Uterus (tissue), 2 donors: Measurements from ENCODE around the gene TTC1.

ENCODE experiments used
- CTCF ChIP-seq, 4 experiments: fragments of 200-600 bp in 2 of 4; fragments of 450-650 bp in 2 of 4; sonication (generic) in 2 of 4; IDR thresholded peaks; one replicate each; pipeline ENCODE4 v1.5.1; 2016 to 2019; ENCODE audit warnings: antibody characterized with exemption in 4 of 4, mild to moderate bottlenecking in 2 of 4, moderate library complexity in 1 of 4
- POLR2A ChIP-seq, 2 donors: fragments of 450-650 bp; IDR thresholded peaks; one replicate each; pipeline ENCODE4 v1.6.1; 2016; ENCODE audit warnings: antibody characterized with exemption in 2 of 2, mild to moderate bottlenecking in 1 of 2, moderate library complexity in 1 of 2

- TF ChIP-seq CTCF (IDR thresholded peaks at IDR 0.05) (no peak), POLR2A (IDR thresholded peaks at IDR 0.05) (no peak)
These were observed 38.5 kb downstream of the TTC1 start for GRCh38 chr5:160047423-160047822.
